GM23338 (cell line): ENCODE measurements around the gene PRELID3B. TPM values are rescaled to one million over a fixed set of nuclear protein-coding genes. Genes with fewer than 3 reads are reported as not detected.
A peak's percentile ranks its signal among the peaks of the same experiment; 100 is the strongest.

Experiments
- ATAC-seq: fragments of 200-7000 bp; cut with Tn5 transposase; 3 replicates; pipeline ENCODE4 v1.9.1; 2020
- DNase-seq: peaks from one replicate; pipeline ENCODE4 v3.0.0-alpha.2; 2015; ENCODE audit warnings: low spot score
- H2AFZ ChIP-seq: fragments of 200-600 bp; sonication (generic); 2 replicates; pipeline ENCODE4 v1.8.0; 2016; ENCODE audit warnings: antibody characterized with exemption, mild to moderate bottlenecking, moderate library complexity
- H3F3A ChIP-seq: fragments of 200-600 bp; sonication (generic); replicated peaks from 2 replicates; pipeline ENCODE4 v1.8.0; 2017; ENCODE audit warnings: antibody characterized with exemption, mixed run types, low read depth
- H3K27ac ChIP-seq: fragments of 200-600 bp; sonication (generic); 2 replicates; pipeline ENCODE4 v1.6.1; 2016; ENCODE audit warnings: low read depth
- H3K27me3 ChIP-seq: fragments of 200-600 bp; sonication (generic); 2 replicates; pipeline ENCODE4 v1.8.0; 2016; ENCODE audit warnings: mild to moderate bottlenecking, mixed run types, moderate library complexity; ENCODE audit not compliant: insufficient read depth
- H3K36me3 ChIP-seq: fragments of 200-600 bp; sonication (generic); 2 replicates; pipeline ENCODE4 v1.8.0; 2016; ENCODE audit warnings: mild to moderate bottlenecking; ENCODE audit not compliant: insufficient read depth
- H3K4me1 ChIP-seq: fragments of 200-600 bp; sonication (generic); 2 replicates; pipeline ENCODE4 v1.8.0; 2016; ENCODE audit warnings: mild to moderate bottlenecking, moderate library complexity; ENCODE audit not compliant: insufficient read depth
- H3K4me2 ChIP-seq: fragments of 200-600 bp; sonication (generic); 2 replicates; pipeline ENCODE4 v1.7.1; 2017; ENCODE audit warnings: mixed run types
- H3K4me3 ChIP-seq: fragments of 200-600 bp; sonication (generic); 2 replicates; pipeline ENCODE4 v1.6.1; 2016; ENCODE audit warnings: mixed run types
- H3K79me2 ChIP-seq: fragments of 200-600 bp; sonication (generic); replicated peaks from 2 replicates; pipeline ENCODE4 v1.8.0; 2017; ENCODE audit warnings: mild to moderate bottlenecking; ENCODE audit not compliant: insufficient read depth
- H3K9me2 ChIP-seq: fragments of 200-600 bp; sonication (generic); 2 replicates; pipeline ENCODE4 v1.8.0; 2017; ENCODE audit not compliant: insufficient read depth
- H4K20me1 ChIP-seq: fragments of 200-600 bp; sonication (generic); replicated peaks from 2 replicates; pipeline ENCODE4 v1.8.0; 2017; ENCODE audit warnings: mild to moderate bottlenecking; ENCODE audit not compliant: insufficient read depth
- H3K27ac Mint-ChIP-seq: 2 replicates; pipeline ENCODE4 v1.8.0; 2020; ENCODE audit warnings: inconsistent platforms, mild to moderate bottlenecking, moderate library complexity, mixed read lengths
- H3K27me3 Mint-ChIP-seq: 3 replicates; pipeline ENCODE4 v1.8.0; 2022; ENCODE audit warnings: low read depth, mild to moderate bottlenecking, moderate library complexity, mixed read lengths, inconsistent platforms; ENCODE audit not compliant: insufficient read depth, poor library complexity
- H3K36me3 Mint-ChIP-seq: 3 replicates; pipeline ENCODE4 v1.8.0; 2021; ENCODE audit warnings: low read depth, mild to moderate bottlenecking, inconsistent platforms, moderate library complexity, mixed read lengths
- H3K4me1 Mint-ChIP-seq: 3 replicates; pipeline ENCODE4 v1.8.0; 2020; ENCODE audit warnings: mild to moderate bottlenecking, inconsistent platforms, mixed read lengths
- H3K4me3 Mint-ChIP-seq: 3 replicates; pipeline ENCODE4 v1.8.0; 2021; ENCODE audit warnings: moderate library complexity, mild to moderate bottlenecking, inconsistent platforms, mixed read lengths
- H3K9me3 Mint-ChIP-seq: 3 replicates; pipeline ENCODE4 v1.8.0; 2020; ENCODE audit warnings: moderate library complexity, mild to moderate bottlenecking, inconsistent platforms, mixed read lengths
- CREB1 ChIP-seq: fragments of 250-450 bp; sonication (Bioruptor Pico); IDR thresholded peaks from 2 replicates; pipeline ENCODE4 v1.5.0; 2020; ENCODE audit warnings: low read depth, mild to moderate bottlenecking, moderate library complexity
- ETS1 ChIP-seq: IDR thresholded peaks from 2 replicates; pipeline ENCODE4 v1.6.1; 2016; ENCODE audit warnings: antibody characterized with exemption
- JUNB ChIP-seq: IDR thresholded peaks from one replicate; pipeline ENCODE4 v1.6.1; 2016; ENCODE audit warnings: antibody characterized with exemption; ENCODE audit not compliant: unreplicated experiment
- REST ChIP-seq: IDR thresholded peaks from one replicate; pipeline ENCODE4 v1.6.1; 2018; ENCODE audit warnings: antibody characterized with exemption; ENCODE audit not compliant: unreplicated experiment
- ZNF114 ChIP-seq: fragments of 250-450 bp; sonication (Bioruptor Pico); IDR thresholded peaks from 2 replicates; pipeline ENCODE4 v1.5.0; 2020; ENCODE audit warnings: mild to moderate bottlenecking, moderate library complexity
- ZNF462 ChIP-seq: fragments of 250-450 bp; sonication (Bioruptor Pico); IDR thresholded peaks from 2 replicates; pipeline ENCODE4 v1.5.0; 2020; ENCODE audit warnings: mild to moderate bottlenecking, moderate library complexity
- polyA plus RNA-seq: library from polyadenylated mRNA; unstranded; fragments of >200 nt; fragmentation: Nextera tagmentation; extraction: Ambion mirVana; gene quantifications from 2 replicates; pipeline ENCODE4 v1.2.1, GENCODE V29; 2016
- total RNA-seq: library from RNA; depleted of rRNA; stranded (reverse); fragments of >200 nt; shearing (Covaris generic); gene quantifications from 2 replicates; pipeline ENCODE4 v1.2.3, GENCODE V29; 2014

Gene PRELID3B
- total and polyA plus RNA-seq, 2 experiments from 2014 or later: 42.7 to 43.6 TPM

GRCh38 chr20:59064214-59064722, 21.7 kb upstream of the PRELID3B start:
- no peak for ATAC-seq
- H3K4me2 ChIP-seq: no peak overlapping the region
- H3K27me3 ChIP-seq: no peaks in the 10 kb centered on the region
- no peaks in the 10 kb centered on the region for H3K79me2 ChIP-seq
- TF ChIP-seq ETS1 (no peak), CREB1 (CRISPR knock-in tag) (no peak)
- peaks cover 6% of the 10 kb centered on the region; the same call in 2 of the 3 replicates for H3K4me1 Mint-ChIP-seq
- H2AFZ ChIP-seq: peak overlapping the region; percentile 93; the same call in 1 of the 2 replicates
- no peaks in the 10 kb centered on the region for H3F3A ChIP-seq
- no peak for DNase-seq
- H3K4me1 ChIP-seq: no peaks in the 10 kb centered on the region
- H3K9me2 ChIP-seq: no peaks in the 10 kb centered on the region
- H3K36me3 Mint-ChIP-seq: no peaks in the 10 kb centered on the region
- H3K27ac Mint-ChIP-seq: no peak overlapping the region
- peaks cover 6% of the 10 kb centered on the region for H3K27me3 Mint-ChIP-seq
- H3K4me3 ChIP-seq: no peak overlapping the region
- peaks cover 3% of the 10 kb centered on the region; the same call in 2 of the 3 replicates for H3K9me3 Mint-ChIP-seq
- no peaks in the 10 kb centered on the region for H4K20me1 ChIP-seq
- no peak overlapping the region for H3K4me3 Mint-ChIP-seq
- no peak overlapping the region for H3K27ac ChIP-seq
- H3K36me3 ChIP-seq: no peaks in the 10 kb centered on the region

GRCh38 chr20:59063358-59064213, 21.0 kb upstream of the PRELID3B start:
- no peak for DNase-seq
- TF ChIP-seq CREB1 (CRISPR knock-in tag) (no peak), ZNF114 (CRISPR knock-in tag) (no peak), JUNB (no peak), REST (no peak), ZNF462 (CRISPR knock-in tag) (no peak)

More at GRCh38 chr20:59063358-59064213, 21.0 kb upstream of the PRELID3B start:
- no peaks in the 10 kb centered on the region for H3K79me2 ChIP-seq
- Mint-ChIP-seq H3K36me3 (no peaks in the 10 kb centered on the region), H3K27ac (no peak overlapping the region), H3K27me3 (peaks cover 4% of the 10 kb centered on the region), H3K4me3 (no peak overlapping the region), H3K4me1 (peaks cover 4% of the 10 kb centered on the region; the same call in 1 of the 3 replicates), H3K9me3 (peaks cover 3% of the 10 kb centered on the region; the same call in 1 of the 3 replicates)
- no peaks in the 10 kb centered on the region for H3K4me1 ChIP-seq
- peak overlapping the region; percentile 93 for H2AFZ ChIP-seq
- no peaks in the 10 kb centered on the region for H3F3A ChIP-seq
- H3K27ac ChIP-seq: no peak overlapping the region
- H3K4me3 ChIP-seq: no peak overlapping the region
- no peaks in the 10 kb centered on the region for H4K20me1 ChIP-seq
- no peaks in the 10 kb centered on the region for H3K27me3 ChIP-seq
- no peaks in the 10 kb centered on the region for H3K36me3 ChIP-seq
- H3K9me2 ChIP-seq: no peaks in the 10 kb centered on the region
- no peak for ATAC-seq
- H3K4me2 ChIP-seq: no peak overlapping the region
